GM18505 (cell line): ENCODE results near the gene PPARG.

Source experiments
- ATAC-seq: cut with Tn5 transposase; IDR thresholded peaks from one replicate; pipeline ENCODE4 v1.9.1; 2021; ENCODE audit not compliant: unreplicated experiment
- POLR2A ChIP-seq: IDR thresholded peaks from 4 replicates; pipeline ENCODE4 v1.6.1; 2011; ENCODE audit warnings: borderline replicate concordance; ENCODE audit not compliant: insufficient read depth, insufficient read length; ENCODE audit errors: extremely low read depth

PPARG gene

GRCh38 chr3:12287727-12288181 lies 1.1 kb upstream of the PPARG start:
- TF ChIP-seq POLR2A: no peak
- ATAC-seq: no peak

- no peak for TF ChIP-seq POLR2A
- ATAC-seq: no peak
These were observed 654 bp downstream of the PPARG start for GRCh38 chr3:12289524-12289923.

- no peak for TF ChIP-seq POLR2A
These were observed 3.9 kb downstream of the PPARG start for GRCh38 chr3:12292770-12293169.

GRCh38 chr3:12294885-12295580 lies 6.2 kb downstream of the PPARG start:
- ATAC-seq: no peak
- TF ChIP-seq POLR2A: no peak

More at GRCh38 chr3:12292770-12293169, 3.9 kb downstream of the PPARG start:
- no peak for ATAC-seq

- no peak for TF ChIP-seq POLR2A
- no peak for ATAC-seq
These were observed 7.6 kb downstream of the PPARG start for GRCh38 chr3:12296511-12296910.

GRCh38 chr3:12299026-12299425 lies 10.2 kb downstream of the PPARG start:
- no peak for TF ChIP-seq POLR2A
- no peak for ATAC-seq

- ATAC-seq: no peak
- no peak for TF ChIP-seq POLR2A
These were observed 11.3 kb downstream of the PPARG start for GRCh38 chr3:12300137-12300536.

- TF ChIP-seq POLR2A: no peak
These were observed 12.2 kb downstream of the PPARG start for GRCh38 chr3:12301031-12301430.

GRCh38 chr3:12301513-12301912 lies 12.6 kb downstream of the PPARG start:
- no peak for TF ChIP-seq POLR2A
- no peak for ATAC-seq

More at GRCh38 chr3:12301031-12301430, 12.2 kb downstream of the PPARG start:
- ATAC-seq: no peak

GRCh38 chr3:12302564-12302963 lies 13.7 kb downstream of the PPARG start:
- TF ChIP-seq POLR2A: no peak
- ATAC-seq: no peak

- ATAC-seq: no peak
- TF ChIP-seq POLR2A: no peak
These were observed 14.7 kb downstream of the PPARG start for GRCh38 chr3:12303534-12303933.

GRCh38 chr3:12303993-12304392 lies 15.1 kb downstream of the PPARG start:
- no peak for TF ChIP-seq POLR2A
- no peak for ATAC-seq

GRCh38 chr3:12307136-12307535 lies 18.3 kb downstream of the PPARG start:
- no peak for ATAC-seq
- TF ChIP-seq POLR2A: no peak

- no peak for ATAC-seq
- TF ChIP-seq POLR2A: no peak
These were observed 19.6 kb downstream of the PPARG start for GRCh38 chr3:12308517-12308916.

GRCh38 chr3:12309716-12310115 lies 20.8 kb downstream of the PPARG start:
- ATAC-seq: no peak
- TF ChIP-seq POLR2A: no peak

- no peak for ATAC-seq
- no peak for TF ChIP-seq POLR2A
These were observed 23.1 kb downstream of the PPARG start for GRCh38 chr3:12312010-12312409.

GRCh38 chr3:12313519-12313918 lies 24.6 kb downstream of the PPARG start:
- ATAC-seq: no peak
- TF ChIP-seq POLR2A: no peak
